B cell (primary cell): Measurements from ENCODE around the gene PTRH2. TPM values are rescaled to one million over a fixed set of nuclear protein-coding genes. Genes with fewer than 3 reads are reported as not detected.

Source experiments
- ATAC-seq: fragments of 200-7000 bp; cut with Tn5 transposase; one replicate; pipeline ENCODE4 v1.10.0; 2021; ENCODE audit warnings: low read depth, mild to moderate bottlenecking, moderate number of reproducible peaks, moderate library complexity
- CTCF ChIA-PET: fragments of 350-600 bp; sonication (Branson Sonifier 250); formaldehyde crosslinking; loops from one replicate; lab custom pipeline; 2021; ENCODE audit warnings: antibody characterized with exemption, inconsistent platforms; lab: Charles Lee
- POLR2A ChIA-PET: fragments of 350-600 bp; sonication (Branson Sonifier 250); formaldehyde crosslinking; loops from one replicate; lab custom pipeline; 2021; ENCODE audit warnings: antibody characterized with exemption; lab: Charles Lee
- DNase-seq: peaks from one replicate; pipeline ENCODE4 v3.0.0; 2013
- H2AFZ ChIP-seq: 2 replicates; pipeline ENCODE4 v1.6.1; 2012; ENCODE audit warnings: mild to moderate bottlenecking, low read depth, low read length; ENCODE audit not compliant: insufficient read depth, poor library complexity, severe bottlenecking
- H3K27ac ChIP-seq, 2 donors: 1 replicate in 1 of 2; 2 replicates in 1 of 2; pipeline ENCODE4 v1.5.1; 2012 to 2013; ENCODE audit warnings: low read length in 2 of 2, mild to moderate bottlenecking in 2 of 2, moderate library complexity in 1 of 2
- H3K27me3 ChIP-seq, 4 experiments: fragments of 200-600 bp in 1 of 4; sonication (generic) in 1 of 4; replicated peaks in 1 of 4; 1 replicate in 2 of 4; 2 replicates in 2 of 4; pipeline versions ENCODE4 v1.6.1 to v1.7.0; 2013 to 2016; ENCODE audit warnings: low read length in 3 of 4, mild to moderate bottlenecking in 2 of 4, mixed read lengths in 1 of 4, moderate library complexity in 1 of 4; ENCODE audit not compliant: insufficient read depth in 4 of 4, control insufficient read depth in 3 of 4; ENCODE audit errors: control extremely low read depth in 1 of 4
- H3K36me3 ChIP-seq, 2 experiments: replicated peaks in 1 of 2; 1 replicate in 1 of 2; 2 replicates in 1 of 2; pipeline versions ENCODE4 v1.6.1 to v1.7.1; 2013; ENCODE audit warnings: low read length in 1 of 2; ENCODE audit not compliant: insufficient read depth in 2 of 2, control insufficient read depth in 1 of 2; ENCODE audit errors: control extremely low read depth in 1 of 2, extremely low read depth in 1 of 2
- H3K4me1 ChIP-seq, 2 donors: fragments of 200-600 bp in 1 of 2; sonication (generic) in 1 of 2; 1 replicate in 1 of 2; 2 replicates in 1 of 2; pipeline versions ENCODE4 v1.5.1 to v1.6.1; 2013 to 2017; ENCODE audit warnings: low read length in 2 of 2; ENCODE audit not compliant: control insufficient read depth in 2 of 2, insufficient read depth in 2 of 2
- H3K4me2 ChIP-seq: replicated peaks from 2 replicates; pipeline ENCODE3; 2012; ENCODE audit warnings: mild to moderate bottlenecking, low read depth, low read length; ENCODE audit not compliant: poor library complexity, severe bottlenecking
- H3K4me3 ChIP-seq, 5 experiments: fragments of 200-600 bp in 1 of 5; sonication (generic) in 1 of 5; 1 replicate in 3 of 5; 2 replicates in 2 of 5; pipeline versions ENCODE4 v1.5.1 to v1.7.0; 2011 to 2016; ENCODE audit warnings: low read length in 4 of 5, mild to moderate bottlenecking in 4 of 5, low read depth in 2 of 5, control low read depth in 1 of 5, moderate library complexity in 1 of 5; ENCODE audit not compliant: insufficient read depth in 1 of 5; ENCODE audit errors: control extremely low read depth in 1 of 5, extremely low read depth in 1 of 5
- H3K79me2 ChIP-seq: fragments of 200-600 bp; sonication (generic); one replicate; pipeline ENCODE4 v1.6.0; 2016; ENCODE audit warnings: low read length; ENCODE audit not compliant: control insufficient read depth, insufficient read depth
- H3K9ac ChIP-seq: fragments of 200-600 bp; sonication (generic); 2 replicates; pipeline ENCODE4 v1.6.1; 2017; ENCODE audit warnings: mild to moderate bottlenecking, low read length, moderate library complexity
- H3K9me3 ChIP-seq, 3 donors: one replicate each; pipeline versions ENCODE4 v1.6.1 to v1.7.1; 2013; ENCODE audit warnings: low read length in 2 of 3; ENCODE audit not compliant: control insufficient read depth in 2 of 3, insufficient read depth in 1 of 3; ENCODE audit errors: control extremely low read depth in 1 of 3
- H4K20me1 ChIP-seq: 2 replicates; pipeline ENCODE4 v1.6.0; 2012; ENCODE audit warnings: mild to moderate bottlenecking, low read length; ENCODE audit not compliant: insufficient read depth, control insufficient read depth, poor library complexity, severe bottlenecking
- H3K27ac Mint-ChIP-seq: one replicate; pipeline ENCODE4 v1.8.0; 2021; ENCODE audit warnings: mixed read lengths
- H3K27me3 Mint-ChIP-seq: one replicate; pipeline ENCODE4 v1.8.0; 2021; ENCODE audit warnings: mixed read lengths
- H3K4me1 Mint-ChIP-seq: one replicate; pipeline ENCODE4 v1.8.0; 2021; ENCODE audit warnings: mixed read lengths
- H3K4me3 Mint-ChIP-seq: one replicate; pipeline ENCODE4 v1.8.0; 2021; ENCODE audit warnings: mixed read lengths
- H3K9me3 Mint-ChIP-seq: one replicate; pipeline ENCODE4 v1.8.0; 2022; ENCODE audit warnings: mixed read lengths; ENCODE audit not compliant: insufficient read depth
- EZH2 ChIP-seq: IDR thresholded peaks from 2 replicates; pipeline ENCODE4 v1.6.1; 2012; ENCODE audit warnings: borderline replicate concordance, low read depth, mild to moderate bottlenecking, moderate library complexity, low read length; ENCODE audit not compliant: insufficient read depth, poor library complexity, severe bottlenecking
- WGBS: methylation state at CpG from one replicate; pipeline ENCODE4 v1.1.5; 2013; ENCODE audit warnings: missing lambda C conversion rate; ENCODE audit not compliant: insufficient coverage; 5-methylcytosine and 5-hydroxymethylcytosine counted together
- intact Hi-C: fragments of 100-400 bp; cut with micrococcal nuclease; formaldehyde crosslinking; loops from one replicate; pipeline ENCODE4 v1.10.0; 2022
- polyA plus RNA-seq: library from polyadenylated mRNA; depleted of rRNA; stranded (reverse); fragments of >200 nt; gene quantifications from 2 replicates; pipeline ENCODE4 v1.2.3, GENCODE V29; 2012
- total RNA-seq, 2 donors: library from RNA; stranded (reverse); fragments of 120-200 nt in 1 of 2; gene quantifications; 1 replicate in 1 of 2; 2 replicates in 1 of 2; pipeline versions ENCODE4 v1.2.3 to v1.2.4, GENCODE V29; 2013 to 2022
- TF ChIP-seq, protein P1 (sequence below): fragments of 200-600 bp; IDR thresholded peaks from one replicate; pipeline ENCODE4 v1.8.0; 2022; ENCODE audit warnings: antibody characterized with exemption, mild to moderate bottlenecking

Gene PTRH2
- total and polyA plus RNA-seq, 2 donors (not counting 1 experiment from before 2014, with no cell fraction given), result 7.1 to 22.7 TPM

DNA sequence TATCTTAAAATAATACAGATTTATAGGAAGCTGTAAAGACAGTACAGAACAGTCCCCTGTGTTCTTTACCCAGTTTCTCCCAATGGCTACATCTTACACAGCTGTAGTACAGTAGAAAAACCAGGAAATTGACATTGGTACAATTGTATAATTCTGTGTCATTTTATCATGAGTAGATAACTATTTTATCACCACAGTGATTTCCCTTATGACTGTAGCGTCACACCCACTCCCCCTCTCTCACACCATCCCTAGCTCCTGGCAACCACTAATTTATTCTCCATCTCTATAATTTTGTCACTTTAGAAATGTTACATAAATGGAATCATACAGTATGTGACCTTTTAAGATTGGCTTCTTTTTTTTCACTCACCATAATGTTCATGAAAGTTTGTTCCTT is 56.6 kb downstream of the PTRH2 start:
- H3K4me3 ChIP-seq, result no peak overlapping the region
- no peaks in the 10 kb centered on the region for H3K9me3 Mint-ChIP-seq
- H3K79me2 ChIP-seq, result peaks cover 72% of the 10 kb centered on the region
- no peaks in the 10 kb centered on the region for H3K27me3 Mint-ChIP-seq
- peaks cover 16% of the 10 kb centered on the region for H4K20me1 ChIP-seq
- TF ChIP-seq, protein P1, sequence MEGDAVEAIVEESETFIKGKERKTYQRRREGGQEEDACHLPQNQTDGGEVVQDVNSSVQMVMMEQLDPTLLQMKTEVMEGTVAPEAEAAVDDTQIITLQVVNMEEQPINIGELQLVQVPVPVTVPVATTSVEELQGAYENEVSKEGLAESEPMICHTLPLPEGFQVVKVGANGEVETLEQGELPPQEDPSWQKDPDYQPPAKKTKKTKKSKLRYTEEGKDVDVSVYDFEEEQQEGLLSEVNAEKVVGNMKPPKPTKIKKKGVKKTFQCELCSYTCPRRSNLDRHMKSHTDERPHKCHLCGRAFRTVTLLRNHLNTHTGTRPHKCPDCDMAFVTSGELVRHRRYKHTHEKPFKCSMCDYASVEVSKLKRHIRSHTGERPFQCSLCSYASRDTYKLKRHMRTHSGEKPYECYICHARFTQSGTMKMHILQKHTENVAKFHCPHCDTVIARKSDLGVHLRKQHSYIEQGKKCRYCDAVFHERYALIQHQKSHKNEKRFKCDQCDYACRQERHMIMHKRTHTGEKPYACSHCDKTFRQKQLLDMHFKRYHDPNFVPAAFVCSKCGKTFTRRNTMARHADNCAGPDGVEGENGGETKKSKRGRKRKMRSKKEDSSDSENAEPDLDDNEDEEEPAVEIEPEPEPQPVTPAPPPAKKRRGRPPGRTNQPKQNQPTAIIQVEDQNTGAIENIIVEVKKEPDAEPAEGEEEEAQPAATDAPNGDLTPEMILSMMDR, result no peak
- no peak for TF ChIP-seq EZH2
- H3K9me3 ChIP-seq, result peaks cover 0 to 1% (median 0%) of the 10 kb centered on the region in 3 donors
- peaks cover 13 to 86% of the 10 kb centered on the region in 2 experiments for H3K36me3 ChIP-seq
- ATAC-seq (no peak), DNase-seq (no peak)
- H2AFZ ChIP-seq, result no peak overlapping the region
- ChIA-PET POLR2A (no interaction called here), CTCF (interaction anchor here (1.0 kb wide), 1 partner anchor 24 kb away, joined by 4 read pairs; no protein-coding TSS in a partner anchor)
- H3K4me3 Mint-ChIP-seq, result no peak overlapping the region
- peaks cover 6% of the 10 kb centered on the region for H3K4me1 Mint-ChIP-seq
- no peaks in the 10 kb centered on the region for H3K27me3 ChIP-seq
- H3K4me1 ChIP-seq, result no peaks in the 10 kb centered on the region
- H3K27ac ChIP-seq, result no peak overlapping the region
- no peak overlapping the region for H3K9ac ChIP-seq
- H3K27ac Mint-ChIP-seq, result no peak overlapping the region
- H3K4me2 ChIP-seq, result no peak overlapping the region
- intact Hi-C loops, result no loop called here
- WGBS, result no CpG with 5 or more reads among the region's 1 CpG

DNA sequence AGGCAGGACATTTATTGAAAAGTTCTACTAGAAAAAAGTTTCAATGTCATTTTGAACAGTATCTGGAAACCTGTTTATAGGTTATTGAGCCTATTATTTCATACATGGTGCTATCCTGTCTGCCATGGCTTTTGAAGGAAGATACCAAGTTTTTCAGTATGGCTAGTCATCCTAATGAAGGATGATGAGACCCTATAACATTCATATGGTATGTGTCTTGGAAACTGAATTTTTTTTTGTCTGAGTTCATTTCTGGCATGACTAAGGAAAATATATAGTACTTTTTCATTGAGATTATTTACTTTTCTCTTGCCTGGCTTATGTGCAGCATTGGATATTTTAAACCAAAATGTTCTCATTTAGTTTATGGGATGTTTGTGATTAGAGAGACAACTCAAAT is 57.3 kb downstream of the PTRH2 start:
- Histone ChIP-seq H3K27me3 (no peaks in the 10 kb centered on the region), H3K79me2 (peaks cover 79% of the 10 kb centered on the region), H2AFZ (no peak overlapping the region), H3K27ac (peak overlapping the region in 1 of 2 donors; percentile 0), H3K9ac (no peak overlapping the region), H3K4me2 (no peak overlapping the region), H4K20me1 (peaks cover 16% of the 10 kb centered on the region), H3K9me3 (peaks cover 0 to 1% (median 0%) of the 10 kb centered on the region in 3 donors), H3K4me3 (no peak overlapping the region), H3K4me1 (peaks cover 0 to 4% of the 10 kb centered on the region in 2 donors), H3K36me3 (peaks cover 13 to 86% of the 10 kb centered on the region in 2 experiments)
- POLR2A ChIA-PET, result interaction anchor here (0.7 kb wide), 1 partner anchor 1253 kb away, joined by 5 read pairs; no protein-coding TSS in a partner anchor
- CTCF ChIA-PET, result interaction anchor here (1.0 kb wide), 1 partner anchor 25 kb away, joined by 4 read pairs; no protein-coding TSS in a partner anchor
- DNase-seq (no peak), ATAC-seq (no peak)
- no peaks in the 10 kb centered on the region for H3K27me3 Mint-ChIP-seq
- intact Hi-C loops, result no loop called here
- H3K4me1 Mint-ChIP-seq, result peaks cover 10% of the 10 kb centered on the region
- no peak overlapping the region for H3K27ac Mint-ChIP-seq
- no peaks in the 10 kb centered on the region for H3K9me3 Mint-ChIP-seq
- H3K4me3 Mint-ChIP-seq, result no peak overlapping the region
- no peak for TF ChIP-seq EZH2
- TF ChIP-seq, protein P1, result no peak

Other genes with a start within 250 kb of the PTRH2 start
- gene DHX40, start 141.8 kb downstream of the PTRH2 start, total RNA-seq, result 28.7 and 30.4 TPM in 2 replicates
- 10.4 and 26.5 TPM in 2 replicates for gene DHX40, start 141.8 kb downstream of the PTRH2 start, polyA plus RNA-seq
- gene CLTC, start 87.5 kb downstream of the PTRH2 start, total RNA-seq, result 114 and 126 TPM in 2 replicates
- gene CLTC, start 87.5 kb downstream of the PTRH2 start, polyA plus RNA-seq, result 25.9 and 35.8 TPM in 2 replicates
- 78.5 and 83.5 TPM in 2 replicates for gene VMP1, start 224 bp upstream of the PTRH2 start, total RNA-seq
- 19.9 and 20.4 TPM in 2 replicates for gene VMP1, start 224 bp upstream of the PTRH2 start, polyA plus RNA-seq
- gene TUBD1, start 185.5 kb upstream of the PTRH2 start, total RNA-seq, result 19.7 and 20.0 TPM in 2 replicates
- gene TUBD1, start 185.5 kb upstream of the PTRH2 start, polyA plus RNA-seq, result 4.8 and 5.7 TPM in 2 replicates
- gene RPS6KB1, start 185.7 kb upstream of the PTRH2 start, total RNA-seq, result 69.7 and 84.9 TPM in 2 replicates
- 15.6 and 25.9 TPM in 2 replicates for gene RPS6KB1, start 185.7 kb upstream of the PTRH2 start, polyA plus RNA-seq